Smooth muscle cell (in vitro differentiated cells): ENCODE measurements around the gene CCDC87. TPM values are rescaled to one million over a fixed set of nuclear protein-coding genes. Genes with fewer than 3 reads are reported as not detected.

Experiments used
- DNase-seq: peaks from one replicate; lab custom pipeline; 2025; ENCODE audit not compliant: unreplicated experiment; lab: John Stamatoyannopoulos, UW
- H2AFZ ChIP-seq: fragments of 200-600 bp; sonication (generic); 2 replicates; pipeline ENCODE4 v1.6.0; 2016; ENCODE audit warnings: antibody characterized with exemption, low read depth, mild to moderate bottlenecking
- H3F3A ChIP-seq: fragments of 200-600 bp; sonication (generic); 2 replicates; pipeline ENCODE4 v1.6.0; 2017; ENCODE audit warnings: antibody characterized with exemption, low read depth
- H3K27ac ChIP-seq: fragments of 200-600 bp; sonication (generic); 2 replicates; pipeline ENCODE4 v1.5.1; 2016; ENCODE audit warnings: low read depth, mild to moderate bottlenecking
- H3K27me3 ChIP-seq: fragments of 200-600 bp; sonication (generic); 2 replicates; pipeline ENCODE4 v1.6.1; 2016; ENCODE audit warnings: low read depth, mild to moderate bottlenecking
- H3K36me3 ChIP-seq: fragments of 200-600 bp; sonication (generic); 2 replicates; pipeline ENCODE4 v1.5.1; 2016; ENCODE audit warnings: low read depth
- H3K4me1 ChIP-seq: fragments of 200-600 bp; sonication (generic); 2 replicates; pipeline ENCODE4 v1.5.1; 2016; ENCODE audit warnings: low read depth
- H3K4me2 ChIP-seq: fragments of 200-600 bp; sonication (generic); 2 replicates; pipeline ENCODE4 v1.6.0; 2016; ENCODE audit warnings: mild to moderate bottlenecking
- H3K4me3 ChIP-seq: fragments of 200-600 bp; sonication (generic); 2 replicates; pipeline ENCODE4 v1.5.1; 2016; ENCODE audit warnings: mild to moderate bottlenecking
- H3K79me2 ChIP-seq: fragments of 200-600 bp; sonication (generic); 2 replicates; pipeline ENCODE4 v1.6.0; 2016; ENCODE audit warnings: low read depth, mild to moderate bottlenecking
- H3K9ac ChIP-seq: fragments of 200-600 bp; sonication (generic); 2 replicates; pipeline ENCODE4 v1.6.0; 2016; ENCODE audit warnings: low read depth
- H3K9me3 ChIP-seq: fragments of 200-600 bp; sonication (generic); replicated peaks from 2 replicates; pipeline ENCODE4 v1.5.1; 2016; ENCODE audit warnings: low read depth
- H4K20me1 ChIP-seq: fragments of 200-600 bp; sonication (generic); 2 replicates; pipeline ENCODE4 v1.6.0; 2016; ENCODE audit warnings: low read depth
- CTCF ChIP-seq: fragments of 200-600 bp; sonication (generic); IDR thresholded peaks from 2 replicates; pipeline ENCODE4 v1.5.1; 2017; ENCODE audit warnings: borderline replicate concordance, mild to moderate bottlenecking, antibody characterized with exemption; ENCODE audit not compliant: insufficient read depth, poor library complexity, severe bottlenecking
- WGBS: methylation state at CpG from one replicate; pipeline ENCODE4 v1.1.7; 2016; ENCODE audit warnings: low lambda C conversion rate; 5-methylcytosine and 5-hydroxymethylcytosine counted together
- polyA plus RNA-seq: library from polyadenylated mRNA; unstranded; fragments of >200 nt; fragmentation: Nextera tagmentation; extraction: Ambion mirVana; gene quantifications from 2 replicates; pipeline ENCODE4 v1.2.1, GENCODE V29; 2016
- total RNA-seq: library from RNA; depleted of rRNA; stranded (reverse); fragments of >200 nt; gene quantifications from 2 replicates; pipeline ENCODE4 v1.2.3, GENCODE V29; 2014

CCDC87 gene
- total and polyA plus RNA-seq, 2 experiments from 2014 or later: 0.56 to 2.5 TPM

DNA sequence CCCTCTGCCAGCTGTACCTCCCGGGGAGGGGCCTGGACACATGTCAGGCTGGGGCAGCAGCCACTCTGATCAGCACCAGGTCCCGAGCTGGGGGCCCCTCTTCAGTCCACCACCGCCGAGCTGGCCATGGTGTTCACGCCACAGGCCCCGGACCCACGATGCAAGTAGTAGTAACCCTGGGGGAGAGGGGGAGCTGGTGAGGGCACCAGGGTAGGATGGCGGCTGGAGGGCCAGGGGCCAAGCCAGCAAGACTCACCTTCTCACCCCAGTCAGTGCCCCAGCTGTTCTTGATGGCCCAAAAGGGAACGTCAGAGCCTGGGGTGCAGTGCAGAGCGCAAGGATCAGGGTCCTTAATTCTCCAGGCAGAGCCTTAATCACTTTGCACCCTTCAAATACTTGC, 29.0 kb downstream of the CCDC87 start:
- Histone ChIP-seq H3K79me2 (no peaks in the 10 kb centered on the region), H2AFZ (no peak overlapping the region), H3K4me3 (no peak overlapping the region), H3K4me1 (no peaks in the 10 kb centered on the region), H3K27ac (no peak overlapping the region), H3K4me2 (no peak overlapping the region), H3K27me3 (no peaks in the 10 kb centered on the region), H3F3A (no peaks in the 10 kb centered on the region), H3K36me3 (no peaks in the 10 kb centered on the region), H3K9ac (no peak overlapping the region), H3K9me3 (no peaks in the 10 kb centered on the region), H4K20me1 (no peaks in the 10 kb centered on the region)
- WGBS: 95% methylated on average over 10 of the region's 10 CpGs
- no peak for DNase-seq
- TF ChIP-seq CTCF: no peak

DNA sequence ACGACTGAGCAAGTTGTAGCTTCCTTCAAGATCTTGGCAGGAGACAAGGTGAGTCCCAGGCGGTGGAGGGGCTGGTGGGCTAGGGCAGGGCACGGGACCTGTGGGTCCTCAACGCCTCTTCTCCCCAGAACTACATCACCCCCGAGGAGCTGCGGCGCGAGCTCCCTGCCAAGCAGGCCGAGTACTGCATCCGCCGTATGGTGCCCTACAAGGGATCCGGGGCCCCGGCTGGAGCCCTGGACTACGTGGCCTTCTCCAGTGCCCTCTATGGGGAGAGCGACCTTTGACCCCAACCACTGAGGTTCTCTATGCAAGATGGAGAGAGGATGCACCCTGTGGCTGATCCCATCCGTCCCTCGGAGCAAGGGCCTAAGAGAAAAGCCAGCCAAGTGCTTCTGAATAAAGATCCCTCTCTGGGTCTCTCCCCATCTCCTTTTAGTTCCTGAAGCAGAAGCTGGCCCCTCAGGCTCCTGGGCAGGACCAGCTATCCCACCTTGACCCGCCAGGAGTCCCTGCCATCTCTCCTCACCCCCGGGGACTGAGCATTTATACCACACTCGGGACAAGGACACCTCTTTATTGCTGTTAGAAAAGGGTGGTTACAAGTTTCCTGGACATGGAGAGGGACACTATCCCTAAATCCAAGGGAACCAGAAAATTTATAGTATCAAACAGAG, 29.8 kb downstream of the CCDC87 start:
- Histone ChIP-seq H3F3A (no peaks in the 10 kb centered on the region), H3K27ac (no peak overlapping the region), H4K20me1 (no peaks in the 10 kb centered on the region), H3K9ac (no peak overlapping the region), H3K4me2 (no peak overlapping the region), H3K4me1 (no peaks in the 10 kb centered on the region), H3K36me3 (no peaks in the 10 kb centered on the region), H2AFZ (no peak overlapping the region), H3K9me3 (no peaks in the 10 kb centered on the region), H3K4me3 (no peak overlapping the region), H3K27me3 (no peaks in the 10 kb centered on the region), H3K79me2 (no peaks in the 10 kb centered on the region)
- no peak for TF ChIP-seq CTCF
- DNase-seq: no peak
- WGBS: 94% methylated on average over 20 of the region's 20 CpGs

- Histone ChIP-seq H3K9me3 (no peaks in the 10 kb centered on the region), H3K4me1 (no peaks in the 10 kb centered on the region), H4K20me1 (no peaks in the 10 kb centered on the region), H3K4me2 (no peak overlapping the region), H3K79me2 (no peaks in the 10 kb centered on the region), H3K27ac (no peak overlapping the region), H3K4me3 (no peak overlapping the region), H2AFZ (no peak overlapping the region), H3F3A (no peaks in the 10 kb centered on the region), H3K27me3 (no peaks in the 10 kb centered on the region), H3K9ac (no peak overlapping the region), H3K36me3 (no peaks in the 10 kb centered on the region)
- WGBS: 76% methylated on average over 2 of the region's 2 CpGs
- no peak for TF ChIP-seq CTCF
- no peak for DNase-seq
Measured at GRCh38 chr11:66562275-66562674, 30.6 kb downstream of the CCDC87 start.

DNA sequence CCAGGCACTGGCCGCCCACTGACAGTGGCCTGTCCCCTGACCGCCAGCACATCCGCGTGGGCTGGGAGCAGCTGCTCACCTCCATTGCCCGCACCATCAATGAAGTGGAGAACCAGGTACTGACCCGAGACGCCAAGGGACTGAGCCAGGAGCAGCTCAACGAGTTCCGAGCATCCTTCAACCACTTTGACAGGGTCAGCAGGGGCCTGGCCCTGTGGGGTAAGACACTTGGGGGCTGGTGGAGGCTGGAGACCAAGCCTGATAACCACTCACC, 31.0 kb downstream of the CCDC87 start:
- no peak for TF ChIP-seq CTCF
- H3K79me2 ChIP-seq: no peaks in the 10 kb centered on the region

More for the DNA sequence above, 31.0 kb downstream of the CCDC87 start:
- 97% methylated on average over 9 of the region's 9 CpGs for WGBS
- DNase-seq: no peak
- Histone ChIP-seq H3K4me1 (no peaks in the 10 kb centered on the region), H3K4me3 (no peak overlapping the region), H3K36me3 (no peaks in the 10 kb centered on the region), H4K20me1 (no peaks in the 10 kb centered on the region), H3K9ac (no peak overlapping the region), H3K27ac (no peak overlapping the region), H3K27me3 (no peaks in the 10 kb centered on the region), H3F3A (no peaks in the 10 kb centered on the region), H3K4me2 (no peak overlapping the region), H3K9me3 (no peaks in the 10 kb centered on the region), H2AFZ (no peak overlapping the region)
